Upper lobe of left lung (tissue), 6 donors: ENCODE measurements around the gene ANXA6. TPM values are rescaled to one million over a fixed set of nuclear protein-coding genes. Genes with fewer than 3 reads are reported as not detected.

ENCODE experiments used
- ATAC-seq, 2 donors: fragments of 200-7000 bp; cut with Tn5 transposase; one replicate each; pipeline ENCODE4 v1.9.1; 2022; ENCODE audit warnings: mild to moderate bottlenecking in 2 of 2, moderate library complexity in 2 of 2; ENCODE audit not compliant: low FRiP score in 2 of 2
- DNase-seq, 2 donors: peaks; one replicate each; pipeline ENCODE4 v3.0.0-alpha.2; 2019 to 2020
- H3K27ac ChIP-seq, 4 donors: fragments of 200-600 bp; sonication (generic); one replicate each; pipeline ENCODE4 v1.5.1; 2016 to 2019
- H3K27me3 ChIP-seq, 4 donors: fragments of 200-600 bp; sonication (generic); one replicate each; pipeline ENCODE4 v1.5.1; 2017 to 2019
- H3K36me3 ChIP-seq, 4 donors: fragments of 200-600 bp; sonication (generic); one replicate each; pipeline ENCODE4 v1.5.1; 2016 to 2019
- H3K4me1 ChIP-seq, 4 donors: fragments of 200-600 bp; sonication (generic); one replicate each; pipeline ENCODE4 v1.5.1; 2018 to 2019
- H3K4me3 ChIP-seq, 4 donors: fragments of 200-600 bp; sonication (generic); one replicate each; pipeline ENCODE4 v1.5.1; 2017 to 2019; ENCODE audit warnings: mild to moderate bottlenecking in 2 of 4, moderate library complexity in 1 of 4
- H3K9me3 ChIP-seq, 4 donors: fragments of 200-600 bp; sonication (generic); one replicate each; pipeline ENCODE4 v1.5.1; 2018 to 2019
- CTCF ChIP-seq, 6 experiments: fragments of 450-650 bp in 4 of 6; fragments of 200-600 bp in 2 of 6; sonication (generic) in 2 of 6; IDR thresholded peaks; one replicate each; pipeline ENCODE4 v1.5.1; 2016 to 2019; ENCODE audit warnings: antibody characterized with exemption in 6 of 6
- EP300 ChIP-seq, 4 donors: sonication (generic); formaldehyde crosslinking; IDR thresholded peaks; one replicate each; pipeline ENCODE4 v1.5.1; 2017; ENCODE audit warnings: antibody characterized with exemption in 4 of 4, control low read depth in 2 of 4
- POLR2A ChIP-seq, 4 donors: fragments of 450-650 bp; IDR thresholded peaks; one replicate each; pipeline ENCODE4 v1.5.1; 2016 to 2017; ENCODE audit warnings: antibody characterized with exemption in 4 of 4, mild to moderate bottlenecking in 2 of 4
- POLR2AphosphoS5 ChIP-seq, 2 donors: sonication (generic); formaldehyde crosslinking; IDR thresholded peaks; one replicate each; pipeline ENCODE4 v1.5.1; 2017; ENCODE audit warnings: antibody characterized with exemption in 2 of 2
- WGBS, 2 donors: methylation state at CpG; one replicate each; pipeline ENCODE4 v1.1.5; 2017 to 2018; 5-methylcytosine and 5-hydroxymethylcytosine counted together
- total RNA-seq, 6 donors: library from RNA; depleted of rRNA in 4 of 6; stranded (reverse); fragments of >200 nt in 4 of 6; gene quantifications; one replicate each; pipeline versions ENCODE4 v1.1.0 to v1.2.1, GENCODE V29; 2016 to 2021
- donor health status: DM: no; HTN: no; CAD: no; lungs with moderate emphysema.
- donor health status: DM: no; HTN: yes; CAD: no; lungs with severe emphysema.

Gene ANXA6
- total RNA-seq, 6 donors from 2014 or later, result 68.5 to 176 (median 84.5) TPM

GRCh38 chr5:151127926-151128325 lies 29.7 kb downstream of the ANXA6 start:
- Histone ChIP-seq H3K27me3 (no peaks in the 10 kb centered on the region), H3K27ac (peak overlapping the region in 1 of 4 donors; percentile 7), H3K4me3 (no peak overlapping the region), H3K9me3 (no peaks in the 10 kb centered on the region), H3K4me1 (peaks cover 5 to 26% (median 13%) of the 10 kb centered on the region in 4 donors), H3K36me3 (peaks cover 0 to 85% (median 43%) of the 10 kb centered on the region in 4 donors)
- DNase-seq (no peak), ATAC-seq (no peak)
- 84 to 85% methylated on average over 8 of the region's 8 CpGs for WGBS, 2 donors
- TF ChIP-seq CTCF (IDR thresholded peaks at IDR 0.05) (no peak), POLR2AphosphoS5 (IDR thresholded peaks at IDR 0.05) (no peak), EP300 (IDR thresholded peaks at IDR 0.05) (no peak), POLR2A (IDR thresholded peaks at IDR 0.05) (no peak)

- ATAC-seq, result peak; percentile 81 to 87
- Histone ChIP-seq H3K9me3 (no peaks in the 10 kb centered on the region), H3K4me1 (peaks cover 2 to 14% (median 10%) of the 10 kb centered on the region in 4 donors), H3K27ac (peak overlapping the region in 3 of 4 donors; percentile 32 to 47 (median 35)), H3K27me3 (no peaks in the 10 kb centered on the region), H3K36me3 (peaks cover 5 to 85% (median 46%) of the 10 kb centered on the region in 4 donors), H3K4me3 (no peak overlapping the region)
- WGBS, 2 donors, result 16 to 19% methylated on average over 4 to 9 of the region's 9 CpGs
- peak; percentile 88 to 89 for DNase-seq
- TF ChIP-seq CTCF (IDR thresholded peaks at IDR 0.05) (peak; percentile 70 to 93 (median 88)), POLR2AphosphoS5 (IDR thresholded peaks at IDR 0.05) (no peak)
Measured at GRCh38 chr5:151126199-151126645, 31.4 kb downstream of the ANXA6 start.

GRCh38 chr5:151125421-151125820 lies 32.2 kb downstream of the ANXA6 start:
- DNase-seq (peak in 1 of 2 donors; percentile 32), ATAC-seq (peak in 1 of 2 donors; percentile 42)
- Histone ChIP-seq H3K36me3 (peaks cover 5 to 85% (median 48%) of the 10 kb centered on the region in 4 donors), H3K4me1 (peaks cover 2 to 9% (median 5%) of the 10 kb centered on the region in 4 donors), H3K27ac (peak overlapping the region in 3 of 4 donors; percentile 32 to 47 (median 35)), H3K27me3 (no peaks in the 10 kb centered on the region), H3K4me3 (no peak overlapping the region), H3K9me3 (no peaks in the 10 kb centered on the region)
- no peak for TF ChIP-seq EP300 (IDR thresholded peaks at IDR 0.05)
- no peak for TF ChIP-seq CTCF (IDR thresholded peaks at IDR 0.05)
- no peak for TF ChIP-seq POLR2A (IDR thresholded peaks at IDR 0.05)
- no peak for TF ChIP-seq POLR2AphosphoS5 (IDR thresholded peaks at IDR 0.05)
- WGBS, 2 donors, result 59 to 71% methylated on average over 7 of the region's 7 CpGs

GRCh38 chr5:151123897-151124751 lies 33.5 kb downstream of the ANXA6 start:
- Histone ChIP-seq H3K9me3 (no peaks in the 10 kb centered on the region), H3K4me1 (peaks cover 2 to 9% (median 5%) of the 10 kb centered on the region in 4 donors), H3K36me3 (peaks cover 5 to 85% (median 46%) of the 10 kb centered on the region in 4 donors), H3K27ac (peak overlapping the region in 1 of 4 donors; percentile 13), H3K4me3 (no peak overlapping the region), H3K27me3 (no peaks in the 10 kb centered on the region)
- DNase-seq (peak in 1 of 2 donors; percentile 61), ATAC-seq (no peak)
- 78 to 81% methylated on average over 15 to 17 of the region's 17 CpGs for WGBS, 2 donors
- TF ChIP-seq EP300 (IDR thresholded peaks at IDR 0.05) (no peak), POLR2AphosphoS5 (IDR thresholded peaks at IDR 0.05) (no peak), CTCF (IDR thresholded peaks at IDR 0.05) (no peak), POLR2A (IDR thresholded peaks at IDR 0.05) (no peak)
